Smooth muscle cell (in vitro differentiated cells): ENCODE data around the gene TPI1. TPM values are rescaled to one million over a fixed set of nuclear protein-coding genes. Genes with fewer than 3 reads are reported as not detected.

Source experiments
- DNase-seq: peaks from one replicate; lab custom pipeline; 2025; ENCODE audit not compliant: unreplicated experiment; lab: John Stamatoyannopoulos, UW
- H2AFZ ChIP-seq: fragments of 200-600 bp; sonication (generic); 2 replicates; pipeline ENCODE4 v1.6.0; 2016; ENCODE audit warnings: antibody characterized with exemption, low read depth, mild to moderate bottlenecking
- H3F3A ChIP-seq: fragments of 200-600 bp; sonication (generic); 2 replicates; pipeline ENCODE4 v1.6.0; 2017; ENCODE audit warnings: antibody characterized with exemption, low read depth
- H3K27ac ChIP-seq: fragments of 200-600 bp; sonication (generic); 2 replicates; pipeline ENCODE4 v1.5.1; 2016; ENCODE audit warnings: low read depth, mild to moderate bottlenecking
- H3K27me3 ChIP-seq: fragments of 200-600 bp; sonication (generic); 2 replicates; pipeline ENCODE4 v1.6.1; 2016; ENCODE audit warnings: low read depth, mild to moderate bottlenecking
- H3K36me3 ChIP-seq: fragments of 200-600 bp; sonication (generic); 2 replicates; pipeline ENCODE4 v1.5.1; 2016; ENCODE audit warnings: low read depth
- H3K4me1 ChIP-seq: fragments of 200-600 bp; sonication (generic); 2 replicates; pipeline ENCODE4 v1.5.1; 2016; ENCODE audit warnings: low read depth
- H3K4me2 ChIP-seq: fragments of 200-600 bp; sonication (generic); 2 replicates; pipeline ENCODE4 v1.6.0; 2016; ENCODE audit warnings: mild to moderate bottlenecking
- H3K4me3 ChIP-seq: fragments of 200-600 bp; sonication (generic); 2 replicates; pipeline ENCODE4 v1.5.1; 2016; ENCODE audit warnings: mild to moderate bottlenecking
- H3K79me2 ChIP-seq: fragments of 200-600 bp; sonication (generic); 2 replicates; pipeline ENCODE4 v1.6.0; 2016; ENCODE audit warnings: low read depth, mild to moderate bottlenecking
- H3K9ac ChIP-seq: fragments of 200-600 bp; sonication (generic); 2 replicates; pipeline ENCODE4 v1.6.0; 2016; ENCODE audit warnings: low read depth
- H3K9me3 ChIP-seq: fragments of 200-600 bp; sonication (generic); replicated peaks from 2 replicates; pipeline ENCODE4 v1.5.1; 2016; ENCODE audit warnings: low read depth
- H4K20me1 ChIP-seq: fragments of 200-600 bp; sonication (generic); 2 replicates; pipeline ENCODE4 v1.6.0; 2016; ENCODE audit warnings: low read depth
- WGBS: methylation state at CpG from one replicate; pipeline ENCODE4 v1.1.7; 2016; ENCODE audit warnings: low lambda C conversion rate; 5-methylcytosine and 5-hydroxymethylcytosine counted together
- polyA plus RNA-seq: library from polyadenylated mRNA; unstranded; fragments of >200 nt; fragmentation: Nextera tagmentation; extraction: Ambion mirVana; gene quantifications from 2 replicates; pipeline ENCODE4 v1.2.1, GENCODE V29; 2016
- total RNA-seq: library from RNA; depleted of rRNA; stranded (reverse); fragments of >200 nt; gene quantifications from 2 replicates; pipeline ENCODE4 v1.2.3, GENCODE V29; 2014
- TF ChIP-seq, protein P1 (sequence below): fragments of 200-600 bp; sonication (generic); IDR thresholded peaks from 2 replicates; pipeline ENCODE4 v1.5.1; 2017; ENCODE audit warnings: borderline replicate concordance, mild to moderate bottlenecking, antibody characterized with exemption; ENCODE audit not compliant: insufficient read depth, poor library complexity, severe bottlenecking

The TPI1 gene
- total and polyA plus RNA-seq, 2 experiments from 2014 or later: 1,199 to 2,097 TPM

DNA sequence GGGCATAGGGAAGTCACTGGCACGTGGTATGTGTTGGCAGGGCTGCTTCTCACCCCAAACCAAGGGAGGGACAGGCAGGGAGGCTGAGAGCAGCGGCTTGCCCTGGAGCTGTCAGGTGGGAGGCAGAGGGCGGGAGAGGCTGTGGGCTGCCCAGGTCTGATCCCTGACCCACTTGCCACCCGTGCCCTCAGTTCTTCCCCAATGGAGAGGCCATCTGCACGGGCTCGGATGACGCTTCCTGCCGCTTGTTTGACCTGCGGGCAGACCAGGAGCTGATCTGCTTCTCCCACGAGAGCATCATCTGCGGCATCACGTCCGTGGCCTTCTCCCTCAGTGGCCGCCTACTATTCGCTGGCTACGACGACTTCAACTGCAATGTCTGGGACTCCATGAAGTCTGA lies 21.9 kb upstream of the TPI1 start:
- peaks cover under 1% of the 10 kb centered on the region for H3K4me1 ChIP-seq
- no peaks in the 10 kb centered on the region for H3K27me3 ChIP-seq
- no peaks in the 10 kb centered on the region for H3K79me2 ChIP-seq
- no peak overlapping the region for H3K4me3 ChIP-seq
- TF ChIP-seq, protein P1, sequence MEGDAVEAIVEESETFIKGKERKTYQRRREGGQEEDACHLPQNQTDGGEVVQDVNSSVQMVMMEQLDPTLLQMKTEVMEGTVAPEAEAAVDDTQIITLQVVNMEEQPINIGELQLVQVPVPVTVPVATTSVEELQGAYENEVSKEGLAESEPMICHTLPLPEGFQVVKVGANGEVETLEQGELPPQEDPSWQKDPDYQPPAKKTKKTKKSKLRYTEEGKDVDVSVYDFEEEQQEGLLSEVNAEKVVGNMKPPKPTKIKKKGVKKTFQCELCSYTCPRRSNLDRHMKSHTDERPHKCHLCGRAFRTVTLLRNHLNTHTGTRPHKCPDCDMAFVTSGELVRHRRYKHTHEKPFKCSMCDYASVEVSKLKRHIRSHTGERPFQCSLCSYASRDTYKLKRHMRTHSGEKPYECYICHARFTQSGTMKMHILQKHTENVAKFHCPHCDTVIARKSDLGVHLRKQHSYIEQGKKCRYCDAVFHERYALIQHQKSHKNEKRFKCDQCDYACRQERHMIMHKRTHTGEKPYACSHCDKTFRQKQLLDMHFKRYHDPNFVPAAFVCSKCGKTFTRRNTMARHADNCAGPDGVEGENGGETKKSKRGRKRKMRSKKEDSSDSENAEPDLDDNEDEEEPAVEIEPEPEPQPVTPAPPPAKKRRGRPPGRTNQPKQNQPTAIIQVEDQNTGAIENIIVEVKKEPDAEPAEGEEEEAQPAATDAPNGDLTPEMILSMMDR: no peak
- H3K9ac ChIP-seq: no peak overlapping the region
- 98% methylated on average over 17 of the region's 17 CpGs for WGBS
- H2AFZ ChIP-seq: no peak overlapping the region
- no peak overlapping the region for H3K4me2 ChIP-seq
- no peak for DNase-seq
- no peaks in the 10 kb centered on the region for H3K36me3 ChIP-seq
- no peaks in the 10 kb centered on the region for H4K20me1 ChIP-seq
- H3K27ac ChIP-seq: no peak overlapping the region
- peaks cover 3% of the 10 kb centered on the region for H3F3A ChIP-seq
- no peaks in the 10 kb centered on the region for H3K9me3 ChIP-seq

DNA sequence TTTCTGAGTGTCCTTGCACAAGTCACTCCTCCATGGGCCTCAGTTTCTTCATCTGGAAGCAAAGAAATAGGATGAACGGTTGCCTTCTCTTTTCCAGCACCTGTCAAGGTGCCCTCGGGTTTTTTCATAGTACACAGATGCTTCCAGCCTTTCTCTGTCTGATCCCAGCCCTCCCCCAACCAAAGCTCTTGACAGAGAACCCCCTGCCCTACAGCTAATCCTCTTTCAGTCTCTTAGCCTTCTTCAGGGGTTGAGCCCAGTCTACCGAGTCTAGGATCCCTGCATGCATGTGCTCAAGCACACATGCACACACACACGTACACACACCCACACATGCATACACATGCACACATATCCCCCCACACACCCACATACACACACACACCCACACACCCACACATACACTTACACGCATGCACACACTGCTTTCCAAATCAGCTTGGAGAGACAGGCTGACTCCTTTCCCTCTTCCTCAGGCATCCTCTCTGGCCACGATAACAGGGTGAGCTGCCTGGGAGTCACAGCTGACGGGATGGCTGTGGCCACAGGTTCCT lies 20.9 kb upstream of the TPI1 start:
- TF ChIP-seq, protein P1: no peak
- no peak overlapping the region for H3K4me3 ChIP-seq
- DNase-seq: no peak
- no peaks in the 10 kb centered on the region for H3K79me2 ChIP-seq
- H4K20me1 ChIP-seq: no peaks in the 10 kb centered on the region
- no peaks in the 10 kb centered on the region for H3K4me1 ChIP-seq
- no peaks in the 10 kb centered on the region for H3K9me3 ChIP-seq
- H3K27ac ChIP-seq: no peak overlapping the region
- 98% methylated on average over 7 of the region's 7 CpGs for WGBS
- H3K9ac ChIP-seq: no peak overlapping the region
- no peak overlapping the region for H3K4me2 ChIP-seq
- H3F3A ChIP-seq: peaks cover 7% of the 10 kb centered on the region
- no peaks in the 10 kb centered on the region for H3K27me3 ChIP-seq
- H3K36me3 ChIP-seq: no peaks in the 10 kb centered on the region
- H2AFZ ChIP-seq: no peak overlapping the region

DNA sequence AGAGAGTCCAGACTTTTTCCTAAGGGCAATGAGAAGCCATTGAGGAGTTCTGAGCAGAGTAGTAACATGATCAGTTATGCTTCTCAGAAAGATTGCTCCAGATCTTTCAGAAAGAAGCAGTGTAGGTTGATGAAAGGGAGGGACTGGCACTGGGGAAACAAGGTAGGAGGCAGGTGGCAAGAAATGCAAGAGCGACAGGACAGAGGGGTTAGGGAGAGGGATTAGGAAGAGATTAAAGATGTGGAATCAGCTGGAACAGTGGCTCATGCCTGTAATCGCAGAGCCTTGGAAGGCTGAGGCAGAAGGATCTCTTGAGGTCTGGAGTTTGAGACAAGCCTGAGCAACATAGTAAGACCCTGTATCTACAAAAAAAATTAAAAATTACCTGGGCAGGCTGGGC lies 19.7 kb upstream of the TPI1 start:
- H3K4me2 ChIP-seq: no peak overlapping the region
- H2AFZ ChIP-seq: no peak overlapping the region
- H3K79me2 ChIP-seq: no peaks in the 10 kb centered on the region
- H3K4me1 ChIP-seq: no peaks in the 10 kb centered on the region
- no peaks in the 10 kb centered on the region for H3K9me3 ChIP-seq
- TF ChIP-seq, protein P1: no peak
- 93% methylated on average over 2 of the region's 2 CpGs for WGBS
- H3K9ac ChIP-seq: no peak overlapping the region
- H3K27me3 ChIP-seq: no peaks in the 10 kb centered on the region
- no peaks in the 10 kb centered on the region for H4K20me1 ChIP-seq
- no peak overlapping the region for H3K4me3 ChIP-seq
- DNase-seq: no peak
- peaks cover 7% of the 10 kb centered on the region for H3F3A ChIP-seq
- H3K36me3 ChIP-seq: no peaks in the 10 kb centered on the region
- no peak overlapping the region for H3K27ac ChIP-seq

DNA sequence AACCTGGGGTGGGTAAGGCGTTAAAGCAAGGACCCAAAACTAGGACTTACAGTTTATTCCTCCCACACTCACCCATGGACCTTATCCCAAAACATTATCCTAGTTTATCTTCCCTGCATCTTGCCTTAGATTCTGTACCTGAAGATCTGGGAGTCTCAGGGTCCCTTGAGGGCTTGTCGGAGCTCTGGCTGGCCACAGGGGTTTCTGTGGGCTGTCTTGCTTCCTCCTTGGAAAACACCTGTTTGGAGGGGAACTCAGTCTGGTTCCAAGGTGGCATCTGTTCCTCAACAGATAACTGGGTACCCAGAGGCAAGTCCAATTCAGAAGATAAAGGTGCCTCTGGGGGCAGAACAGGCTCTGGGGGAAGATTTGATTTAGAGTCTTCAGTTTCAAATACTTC lies 17.9 kb upstream of the TPI1 start:
- Histone ChIP-seq H3K9ac (no peak overlapping the region), H3K79me2 (peaks cover 9% of the 10 kb centered on the region), H3K4me1 (no peaks in the 10 kb centered on the region), H4K20me1 (no peaks in the 10 kb centered on the region), H2AFZ (no peak overlapping the region), H3K4me3 (no peak overlapping the region), H3F3A (peaks cover 7% of the 10 kb centered on the region), H3K27ac (no peak overlapping the region), H3K27me3 (no peaks in the 10 kb centered on the region), H3K4me2 (no peak overlapping the region), H3K9me3 (no peaks in the 10 kb centered on the region), H3K36me3 (no peaks in the 10 kb centered on the region)
- TF ChIP-seq, protein P1: no peak
- no peak for DNase-seq
- 97% methylated on average over 2 of the region's 2 CpGs for WGBS
